CD4-positive, alpha-beta T cell treated with Interleukin-15 for 4 hours (primary cell): ENCODE results near the gene ACYP2.
"Not testable (repeated sequence)": the region's sequence is repeated elsewhere in the genome, so short reads cannot be mapped to it uniquely, and the experiment has no call there.

ENCODE experiments used
- DNase-seq: peaks from one replicate; pipeline ENCODE4 v3.0.0-alpha.2; 2020; ENCODE audit warnings: low spot score

The ACYP2 gene

DNA sequence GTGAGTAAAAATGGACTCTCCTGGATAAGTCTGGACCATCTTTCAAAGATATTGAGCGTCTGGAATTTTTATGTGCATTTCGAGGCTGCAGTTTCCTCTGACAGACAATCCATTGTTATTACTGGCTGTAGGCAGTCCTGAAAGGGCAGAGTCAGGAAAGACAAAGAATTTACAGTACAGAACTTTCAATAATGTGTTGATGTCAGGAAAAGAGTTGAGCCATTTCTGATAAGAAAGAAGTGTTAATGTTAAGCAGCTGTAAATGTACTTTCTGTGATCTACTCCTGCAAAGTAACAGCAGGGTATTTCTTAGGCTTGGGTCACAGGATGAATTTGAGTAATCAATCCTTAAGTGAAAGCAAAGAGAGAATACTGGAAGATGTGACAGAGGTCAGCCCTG lies 110.8 kb downstream of the ACYP2 start:
- no peak for DNase-seq

- DNase-seq: no peak
These were observed 112.4 kb downstream of the ACYP2 start for GRCh38 chr2:54227798-54228197.

- DNase-seq: no peak
These were observed 113.5 kb downstream of the ACYP2 start for GRCh38 chr2:54228945-54229344.

DNA sequence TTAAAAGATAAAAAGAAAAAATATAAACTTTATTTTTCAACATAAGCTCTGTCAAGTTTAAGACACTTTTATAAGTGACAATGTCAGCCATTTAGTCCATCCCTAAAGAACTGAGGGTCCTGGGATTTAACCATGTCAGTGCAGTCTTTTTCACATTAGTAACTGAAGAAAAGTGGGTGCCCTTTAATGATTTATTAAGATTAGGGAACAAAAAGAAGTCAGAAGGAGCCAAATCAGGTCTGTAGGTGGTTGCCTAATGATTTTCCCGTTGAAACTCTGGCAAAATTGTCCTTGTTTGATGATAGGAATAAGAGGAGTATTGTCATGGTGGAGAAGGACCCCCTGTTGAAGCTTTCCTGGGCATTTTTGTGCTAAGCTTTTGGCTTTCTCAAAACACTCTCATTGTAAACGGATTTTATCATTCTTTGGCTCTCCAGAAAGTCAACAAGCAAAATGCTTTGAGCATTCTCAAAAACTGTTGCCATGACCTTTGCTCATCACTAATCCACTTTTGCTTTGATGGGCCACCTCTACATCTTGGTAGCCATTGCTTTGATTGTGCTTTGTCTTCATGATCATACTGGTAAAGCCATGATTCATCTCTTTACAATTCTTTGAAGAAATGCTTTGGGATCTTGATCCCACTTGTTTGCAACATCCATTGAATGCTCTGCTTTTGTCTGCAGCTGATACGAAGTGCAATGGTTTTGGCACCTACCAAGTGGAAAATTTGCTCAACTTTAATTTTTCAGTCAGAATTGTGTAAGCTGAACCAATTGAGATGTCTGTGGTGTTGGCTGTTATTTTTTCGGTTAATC lies 118.6 kb downstream of the ACYP2 start:
- DNase-seq: no peak

GRCh38 chr2:54237428-54237827 lies 122.0 kb downstream of the ACYP2 start:
- DNase-seq: no peak

DNA sequence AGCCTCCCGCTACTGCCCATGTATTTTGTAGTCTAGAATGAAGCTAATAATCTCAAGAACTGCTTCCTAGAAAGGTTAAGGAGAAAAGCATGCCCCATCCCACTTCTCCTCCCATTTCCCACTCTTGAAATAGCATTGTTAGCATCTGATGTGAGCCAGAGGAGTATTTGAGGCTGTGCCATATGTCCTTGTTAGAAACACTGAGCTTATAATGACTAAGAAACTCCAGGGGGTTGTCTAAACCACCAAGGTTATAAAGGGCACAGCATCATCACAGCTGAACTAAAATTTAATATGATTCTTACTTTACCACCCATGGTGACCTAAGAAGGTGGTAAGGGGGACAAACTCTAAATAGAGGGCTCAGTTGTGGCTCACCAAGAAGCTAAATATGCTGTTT lies 124.0 kb downstream of the ACYP2 start:
- DNase-seq: no peak

DNA sequence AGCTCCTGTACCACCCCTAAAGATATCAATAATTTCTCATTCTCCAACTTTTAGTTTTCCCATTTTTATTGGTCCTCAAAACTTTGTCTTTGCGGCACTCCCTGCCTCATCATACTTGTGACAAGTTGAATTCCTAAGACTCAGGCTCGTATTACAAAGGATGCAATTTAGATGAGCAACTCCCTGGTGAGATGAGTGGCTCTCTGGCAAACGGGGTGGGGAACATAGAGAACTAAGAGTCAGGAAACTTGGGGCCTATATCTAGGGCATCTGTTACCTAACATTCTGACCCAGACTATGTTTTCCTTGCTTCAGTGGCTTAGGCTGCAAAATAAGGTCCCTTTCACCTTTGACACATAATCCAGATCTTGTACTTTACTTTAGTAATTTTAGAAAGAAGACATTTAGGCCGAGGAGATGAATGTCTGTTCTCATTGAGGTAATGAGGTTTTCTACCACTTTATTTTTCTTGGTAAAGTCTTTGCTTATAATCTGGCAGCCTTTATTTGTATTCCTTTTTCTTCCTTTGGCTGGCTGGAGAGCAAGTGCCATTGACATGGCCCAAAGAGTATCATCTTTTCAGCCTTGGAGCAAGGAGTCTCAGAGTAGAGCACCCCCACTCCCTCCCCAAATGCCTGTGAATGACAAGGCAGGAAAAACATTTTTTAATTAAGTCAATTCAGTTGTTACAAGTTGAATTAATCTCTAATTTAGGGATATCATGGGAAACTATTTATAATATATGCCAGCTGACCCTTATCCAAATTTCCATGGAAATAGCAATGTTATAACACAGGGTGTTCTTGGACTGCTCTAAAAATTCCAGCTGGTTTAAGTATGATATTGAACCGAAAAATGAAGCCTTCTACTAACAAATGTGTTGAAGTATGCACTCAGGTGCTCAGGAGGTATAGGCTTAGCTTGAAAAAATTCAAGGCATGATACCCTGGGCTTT lies 125.4 kb downstream of the ACYP2 start:
- DNase-seq: no peak

- no peak for DNase-seq
These were observed 131.7 kb downstream of the ACYP2 start for GRCh38 chr2:54247115-54247514.

DNA sequence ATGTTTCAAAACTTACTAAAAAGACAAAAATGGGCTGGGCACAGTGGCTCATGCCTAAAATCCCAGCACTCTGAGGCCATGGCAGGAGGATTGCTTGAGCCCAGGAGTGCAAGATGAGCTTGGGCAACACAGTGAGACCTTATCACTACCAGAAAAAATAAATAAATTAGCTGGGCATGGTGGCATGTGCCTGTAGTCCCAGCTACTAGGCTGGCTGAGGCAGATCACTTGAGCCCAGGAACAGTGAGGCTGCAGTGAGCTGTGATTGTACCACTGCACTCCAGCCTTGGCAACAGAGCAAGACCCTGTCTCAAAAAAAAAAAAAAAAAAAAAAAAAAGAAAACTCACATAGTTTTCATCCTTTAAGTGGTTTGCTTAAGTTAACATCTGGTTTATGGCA lies 134.2 kb downstream of the ACYP2 start:
- no peak for DNase-seq

DNA sequence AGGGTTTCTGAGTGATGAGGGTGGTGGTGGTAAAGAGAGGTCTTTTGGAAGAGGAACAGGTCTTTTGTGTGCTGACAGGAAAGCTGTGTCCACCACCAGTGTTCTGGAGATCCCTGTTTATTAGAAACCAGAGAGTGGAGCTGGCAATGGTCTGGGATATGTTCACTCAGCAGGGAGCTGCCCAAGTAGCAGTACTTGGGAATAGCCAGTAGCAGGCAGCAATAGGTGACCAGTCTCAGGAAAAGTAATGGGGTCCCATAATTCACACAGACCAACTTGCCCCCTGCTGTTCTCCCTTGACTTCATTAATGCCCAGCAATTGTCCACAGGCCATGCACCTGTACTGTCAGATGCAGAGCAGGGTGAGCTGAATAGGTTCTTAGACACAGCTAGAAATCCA lies 138.8 kb downstream of the ACYP2 start:
- DNase-seq: no peak

DNA sequence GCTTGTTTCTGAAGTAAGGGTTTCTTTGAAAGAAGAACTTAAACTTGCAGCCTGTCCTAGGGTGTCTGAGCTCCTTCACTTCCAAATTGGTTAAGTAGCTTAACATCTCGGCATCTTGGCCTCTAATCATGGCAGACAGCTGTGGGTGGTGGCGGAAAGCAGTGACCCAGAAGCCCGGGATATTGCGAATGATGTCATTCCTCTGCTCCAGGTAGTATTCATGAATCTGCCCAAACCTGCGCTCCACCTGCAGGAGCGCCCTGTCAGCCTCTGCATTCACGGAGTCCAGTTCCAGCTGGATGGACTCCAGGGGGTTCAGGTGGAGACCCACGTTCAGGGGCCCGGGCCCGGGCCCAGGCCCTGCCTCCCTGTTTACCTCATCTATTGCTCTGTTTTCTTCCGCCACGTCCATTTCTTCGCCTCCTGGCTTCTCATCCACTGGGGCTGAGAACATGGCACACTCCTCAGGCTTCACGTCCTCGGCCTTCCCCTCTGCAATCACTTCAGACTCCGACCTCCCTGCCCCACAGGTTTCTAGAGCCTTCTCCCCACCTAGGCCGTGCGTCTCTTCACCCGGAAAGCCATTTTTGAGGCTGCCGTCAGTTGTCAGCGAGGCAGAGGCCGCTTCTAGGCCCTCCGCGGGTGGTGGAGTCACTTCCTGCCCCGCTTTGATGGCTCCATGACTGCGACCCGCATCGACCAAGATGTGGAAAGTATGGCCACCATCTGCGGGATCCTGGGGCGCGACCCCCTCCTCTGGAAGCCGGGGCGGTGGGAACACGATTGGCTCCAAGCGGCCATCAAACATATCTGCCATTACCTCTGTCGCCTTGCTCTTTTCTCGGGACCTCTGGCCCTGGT lies 140.0 kb downstream of the ACYP2 start:
- DNase-seq: no peak

GRCh38 chr2:54256091-54256694 lies 140.8 kb downstream of the ACYP2 start, which contains the start of gene TSPYL6:
Gene TSPYL6, minus strand, starts transcription at chr2:54256229. Its CDS starts 78 bp downstream, at chr2:54256151.
- no peak for DNase-seq

DNA sequence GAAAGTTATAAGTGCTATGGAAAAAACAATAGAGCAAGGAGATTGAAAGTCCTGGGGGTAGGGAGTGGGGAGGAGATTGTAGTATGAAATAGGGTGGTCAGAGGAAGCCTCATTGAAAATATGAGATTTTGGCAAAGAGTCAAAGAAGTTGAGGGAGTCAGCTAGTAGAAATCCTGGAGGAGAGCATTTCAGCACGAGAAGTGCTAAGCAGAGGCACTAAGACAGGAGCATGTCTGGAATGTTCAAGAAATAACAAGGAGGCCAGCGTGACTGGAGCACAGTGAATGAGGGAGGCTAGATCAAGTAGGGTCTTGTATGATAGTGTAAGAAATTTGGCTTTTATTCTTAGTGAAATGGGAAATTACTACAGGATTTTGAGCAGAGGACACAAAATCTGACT lies 142.8 kb downstream of the ACYP2 start:
- DNase-seq: no peak

- DNase-seq: no peak
These were observed 144.2 kb downstream of the ACYP2 start for GRCh38 chr2:54259413-54260240.

GRCh38 chr2:54260241-54260595 lies 144.8 kb downstream of the ACYP2 start:
- no peak for DNase-seq

GRCh38 chr2:54261537-54261936 lies 146.1 kb downstream of the ACYP2 start:
- no peak for DNase-seq

- no peak for DNase-seq
These were observed 146.8 kb downstream of the ACYP2 start for GRCh38 chr2:54262015-54262765.

- not testable (repeated sequence) for DNase-seq
These were observed 149.7 kb downstream of the ACYP2 start for GRCh38 chr2:54265081-54265480.

- DNase-seq: no peak
These were observed 152.2 kb downstream of the ACYP2 start for GRCh38 chr2:54267577-54267976.

DNA sequence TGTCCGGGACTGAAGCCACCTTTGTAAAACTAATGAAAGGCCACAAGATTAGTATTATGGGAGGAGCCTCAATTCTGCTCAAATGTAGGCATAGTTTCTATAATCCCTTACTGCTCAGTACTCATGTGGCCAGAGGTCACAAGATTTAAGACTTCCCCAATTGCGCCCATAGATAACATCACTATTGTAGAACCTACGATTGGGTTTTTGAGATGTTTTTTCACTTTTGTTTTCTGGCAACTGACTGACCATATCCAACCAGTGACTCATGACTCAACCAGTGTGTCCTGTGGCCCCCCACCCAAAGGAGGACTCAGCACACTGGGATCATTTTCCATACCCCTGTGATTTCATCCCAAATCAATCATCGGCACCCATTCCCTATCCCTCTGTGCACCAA lies 155.8 kb downstream of the ACYP2 start:
- no peak for DNase-seq
